Stimulated activated CD8-positive, alpha-beta memory T cell treated with anti-CD3 and anti-CD28 coated beads, Interleukin-12 subunit alpha, Interleukin-12 subunit beta, amount 100 ng/mL, for 1 hour (primary cell): ENCODE data around the gene OR10A5.
"Not testable (repeated sequence)": the region's sequence is repeated elsewhere in the genome, so short reads cannot be mapped to it uniquely, and the experiment has no call there.

Experiments
- DNase-seq: peaks from one replicate; pipeline ENCODE4 v3.0.0-alpha.2; 2020; ENCODE audit warnings: low read depth

Gene OR10A5, protein sequence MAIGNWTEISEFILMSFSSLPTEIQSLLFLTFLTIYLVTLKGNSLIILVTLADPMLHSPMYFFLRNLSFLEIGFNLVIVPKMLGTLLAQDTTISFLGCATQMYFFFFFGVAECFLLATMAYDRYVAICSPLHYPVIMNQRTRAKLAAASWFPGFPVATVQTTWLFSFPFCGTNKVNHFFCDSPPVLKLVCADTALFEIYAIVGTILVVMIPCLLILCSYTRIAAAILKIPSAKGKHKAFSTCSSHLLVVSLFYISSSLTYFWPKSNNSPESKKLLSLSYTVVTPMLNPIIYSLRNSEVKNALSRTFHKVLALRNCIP

DNA sequence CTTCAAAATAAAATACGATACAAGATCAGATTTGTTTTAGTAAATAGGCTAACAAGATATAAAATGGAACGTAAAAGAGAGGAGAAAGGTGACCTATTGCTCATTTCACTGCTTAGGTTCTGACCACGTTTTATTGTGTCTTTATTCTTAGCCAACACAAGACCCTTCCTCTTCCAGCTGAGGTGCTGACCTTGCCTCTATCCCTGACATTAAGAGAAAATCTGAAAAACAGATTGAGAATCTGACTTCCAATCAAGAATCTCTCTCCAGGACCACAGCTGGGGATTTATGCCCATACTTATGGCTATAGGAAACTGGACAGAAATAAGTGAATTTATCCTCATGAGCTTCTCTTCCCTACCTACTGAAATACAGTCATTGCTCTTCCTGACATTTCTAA is at the start of gene OR10A5:
OR10A5 (plus strand) TSS at position 301 of the 400 bp plus-strand sequence; CDS start at position 301, 0 bp downstream.
- no peak for DNase-seq

DNA sequence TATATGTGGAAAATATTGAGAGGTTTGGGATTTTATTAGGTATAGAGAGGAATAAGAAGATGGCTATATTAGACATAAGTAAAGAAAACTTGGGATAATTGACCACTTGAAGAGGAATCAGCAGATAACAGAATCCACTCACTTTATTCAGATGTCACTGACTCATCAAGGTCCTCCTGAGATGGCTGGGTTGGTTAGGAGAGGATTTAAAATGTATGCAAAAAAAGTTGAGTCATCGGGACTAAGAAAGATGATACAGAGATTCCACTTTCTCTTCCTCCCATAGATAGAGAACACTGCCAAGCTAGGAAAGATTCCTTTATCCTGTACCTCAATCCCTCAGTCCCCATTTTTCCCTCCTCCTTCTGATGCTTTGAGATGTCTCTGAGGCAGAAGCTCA is 46.1 kb upstream of the OR10A5 start, which contains the start of gene OR6A2:
OR6A2 (minus strand) TSS at position 288 of the 400 bp plus-strand sequence. CDS start 3,981 bp downstream, outside the sequence.
- DNase-seq, result no peak

DNA sequence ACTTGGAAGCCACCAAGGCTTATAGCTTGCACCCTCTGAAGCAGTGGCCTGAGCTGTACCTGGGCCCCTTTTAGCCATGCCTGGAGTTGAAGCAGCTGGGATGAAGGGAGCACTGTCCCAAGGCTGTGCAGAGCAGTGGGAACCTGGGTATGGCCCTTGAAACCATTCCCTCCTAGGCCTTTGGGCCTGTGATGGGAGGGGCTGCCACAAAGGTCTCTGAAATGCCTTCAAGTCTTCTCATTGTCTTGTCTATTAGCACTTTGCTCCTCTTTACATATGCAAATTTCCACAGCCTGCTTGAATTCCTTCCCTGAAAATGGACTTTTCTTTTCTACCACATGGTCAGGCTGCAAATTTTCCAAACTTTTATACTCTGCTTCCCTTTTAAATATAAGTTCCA is 44.4 kb upstream of the OR10A5 start:
- DNase-seq, result not testable (repeated sequence)

DNA sequence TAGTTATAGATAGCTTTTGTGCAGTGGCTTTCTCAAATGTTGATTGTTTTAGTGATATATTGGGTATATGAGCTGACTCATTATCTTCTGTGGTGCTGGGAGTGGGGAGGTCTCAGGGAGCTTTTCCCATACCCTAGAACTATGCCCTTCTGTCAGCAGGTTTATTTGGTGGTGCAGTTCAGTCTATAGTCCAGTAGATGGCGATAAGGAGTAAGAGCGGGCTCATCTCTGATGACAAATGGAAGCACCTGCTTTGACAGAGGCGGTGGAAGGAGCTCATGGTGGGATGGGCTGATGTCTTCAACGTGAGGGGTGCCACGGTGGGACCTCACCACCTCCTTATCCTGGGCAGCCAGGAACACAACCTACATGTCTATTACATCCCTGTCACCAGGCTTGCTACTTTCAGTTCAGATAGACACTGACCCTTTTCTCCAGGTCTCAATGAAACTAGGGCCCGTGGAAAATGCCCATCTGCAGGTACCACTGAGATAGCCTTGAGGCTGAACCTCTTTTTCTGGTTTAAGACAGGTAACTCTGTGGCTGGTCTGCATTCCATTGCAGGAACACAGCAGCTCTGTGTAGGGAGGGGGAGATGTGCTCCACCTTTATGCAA is 33.0 kb upstream of the OR10A5 start:
- DNase-seq, result peak; percentile 4

DNA sequence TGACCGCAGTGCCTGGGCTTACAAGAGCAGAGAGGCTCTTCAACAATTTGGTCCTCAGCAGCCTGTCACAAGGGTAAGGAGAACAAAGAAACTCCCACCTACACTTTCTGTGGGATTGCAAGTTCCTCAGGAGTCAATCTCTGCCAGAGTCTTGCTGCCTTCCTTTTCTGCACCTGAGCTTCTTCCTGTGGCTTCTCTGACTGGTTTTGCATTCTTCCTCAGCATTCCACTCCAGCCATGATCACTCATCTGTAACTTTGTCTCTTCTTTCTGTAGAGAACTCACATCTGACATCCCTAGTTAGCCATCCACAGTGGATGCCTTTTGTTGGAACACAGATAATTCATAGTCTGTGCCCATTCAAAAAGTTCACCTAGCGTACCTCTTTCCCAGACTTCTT is 31.8 kb upstream of the OR10A5 start:
- no peak for DNase-seq

DNA sequence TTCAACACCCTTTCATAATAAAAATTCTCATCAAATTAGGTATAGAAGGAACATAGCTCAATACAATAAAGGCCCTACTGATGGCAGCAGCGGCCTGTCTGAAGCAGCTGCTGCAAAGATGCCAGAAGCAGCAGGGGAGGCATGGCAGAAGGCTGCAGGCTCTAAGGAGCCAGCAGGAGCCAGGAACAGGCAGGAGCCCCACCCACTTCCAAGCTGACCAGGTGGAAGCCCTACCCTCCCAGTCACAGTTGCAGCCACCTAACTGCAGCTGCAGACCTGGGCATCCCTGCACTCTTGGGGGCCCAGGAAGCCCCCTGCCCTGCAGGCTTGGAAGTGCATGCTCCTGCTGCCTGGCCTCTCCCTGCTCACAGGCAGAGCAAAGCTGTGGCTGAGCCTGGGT is 27.8 kb upstream of the OR10A5 start:
- no peak for DNase-seq

DNA sequence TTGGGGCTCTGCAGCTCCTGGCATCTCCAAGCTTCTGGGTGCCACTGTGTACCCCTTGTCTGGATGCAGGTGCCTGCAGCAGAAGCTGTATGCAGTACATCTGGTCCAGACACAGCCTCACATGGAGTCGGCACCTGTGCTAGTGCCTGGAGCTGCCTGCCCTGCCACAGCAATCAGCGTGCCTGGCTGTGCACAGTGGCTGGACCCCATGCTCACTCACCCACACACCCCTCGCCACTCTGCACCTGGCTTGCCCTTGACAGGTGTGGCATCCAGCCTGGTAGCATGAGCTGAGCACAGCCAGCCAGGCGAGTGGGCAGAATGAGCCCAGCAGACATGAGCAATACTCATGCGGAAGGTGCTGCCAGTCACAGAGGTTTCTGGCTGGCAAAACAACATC is 26.5 kb upstream of the OR10A5 start:
- DNase-seq, result no peak

DNA sequence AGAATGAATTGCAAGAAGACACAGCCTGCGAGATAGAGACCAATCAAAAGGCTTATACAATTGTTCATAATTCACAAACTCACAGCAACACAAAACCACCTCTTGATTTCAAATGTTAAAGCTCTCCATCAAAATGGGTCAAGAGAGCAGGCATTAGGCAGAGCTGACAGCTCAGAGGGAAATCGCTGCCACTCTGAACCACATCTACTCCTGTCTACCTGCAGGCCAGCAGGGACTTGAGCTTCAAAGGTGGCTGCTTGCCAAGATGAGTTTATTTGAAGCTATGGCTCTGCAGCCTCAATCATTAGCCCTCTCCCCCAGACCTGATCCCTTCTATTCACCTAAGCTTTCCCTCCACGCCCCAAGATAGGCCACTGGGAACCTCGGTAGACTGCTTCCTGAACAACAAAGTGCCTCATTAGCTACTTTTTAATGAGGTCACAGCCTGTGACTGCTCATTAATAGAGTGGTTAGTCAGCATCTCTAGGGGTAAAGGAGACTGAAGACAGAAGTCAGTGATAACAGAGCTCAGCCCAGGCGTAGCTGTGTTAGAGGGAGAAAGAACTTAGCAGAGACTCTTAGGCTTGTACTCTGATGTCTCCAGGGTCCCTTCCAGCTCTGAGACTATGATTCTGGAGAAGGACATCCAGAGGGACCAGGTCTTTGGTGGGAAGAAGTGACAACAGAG is 21.2 kb upstream of the OR10A5 start:
- DNase-seq, result no peak

DNA sequence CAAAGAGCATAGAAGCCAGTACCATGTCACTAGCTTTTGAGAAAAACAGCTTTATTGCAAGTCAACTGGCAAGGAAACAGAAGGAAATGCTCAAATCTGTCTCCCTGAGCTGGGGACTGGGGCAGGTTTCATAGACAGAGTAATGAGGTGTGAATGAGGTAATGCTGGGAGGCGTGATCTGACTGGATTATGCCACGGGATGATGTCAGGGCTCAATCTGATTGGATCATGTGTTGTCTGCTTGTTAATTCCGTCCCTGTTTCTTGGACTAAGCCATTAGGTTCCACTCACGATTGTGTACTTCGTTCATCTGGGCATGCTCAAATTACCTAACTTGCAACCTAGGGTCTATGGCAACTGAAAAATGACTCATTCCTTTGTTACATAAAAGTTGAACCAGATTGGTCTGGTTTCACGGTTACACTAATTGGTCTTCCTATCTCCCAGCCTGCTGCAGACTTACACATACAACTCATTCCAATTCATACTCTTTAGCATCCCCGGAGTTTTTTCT is 20.2 kb upstream of the OR10A5 start:
- DNase-seq, result no peak

DNA sequence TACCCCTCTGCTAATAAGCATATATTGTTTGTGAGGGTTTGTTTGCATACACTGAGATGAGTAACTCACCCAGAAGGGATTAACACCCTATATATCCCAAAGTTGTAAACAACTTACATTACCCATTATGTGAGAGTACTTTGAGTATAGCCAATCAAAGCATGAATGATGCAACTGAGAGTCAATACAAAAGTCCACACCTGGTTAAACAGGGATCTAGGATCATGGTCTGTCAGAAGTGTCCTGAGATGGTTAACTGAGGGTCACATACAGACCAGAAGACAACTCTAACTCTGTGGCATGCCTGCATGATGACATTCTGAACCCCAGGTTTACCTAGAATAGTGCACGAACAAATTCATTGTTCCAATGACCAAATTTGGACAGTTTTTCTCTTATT is 17.4 kb upstream of the OR10A5 start:
- DNase-seq, result no peak

DNA sequence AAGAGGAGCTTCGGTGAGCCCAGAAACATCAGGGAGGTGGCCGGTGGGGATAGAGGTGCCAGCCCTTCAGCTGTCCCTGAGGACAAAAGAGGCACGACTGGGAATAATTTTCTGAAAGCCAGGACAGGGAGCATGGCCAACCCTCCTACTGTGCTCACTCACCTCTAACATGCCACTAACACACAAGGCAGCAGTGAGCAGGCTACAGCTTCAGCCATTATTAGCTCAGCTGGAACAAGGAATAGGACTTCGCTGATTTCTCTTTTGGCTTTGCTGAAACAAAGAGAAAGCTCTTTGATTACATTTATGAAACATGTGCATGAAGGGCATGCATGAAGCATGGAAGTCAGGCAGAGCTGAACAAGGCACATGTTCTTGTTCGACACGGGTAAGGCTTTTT is 12.1 kb upstream of the OR10A5 start:
- DNase-seq, result no peak

DNA sequence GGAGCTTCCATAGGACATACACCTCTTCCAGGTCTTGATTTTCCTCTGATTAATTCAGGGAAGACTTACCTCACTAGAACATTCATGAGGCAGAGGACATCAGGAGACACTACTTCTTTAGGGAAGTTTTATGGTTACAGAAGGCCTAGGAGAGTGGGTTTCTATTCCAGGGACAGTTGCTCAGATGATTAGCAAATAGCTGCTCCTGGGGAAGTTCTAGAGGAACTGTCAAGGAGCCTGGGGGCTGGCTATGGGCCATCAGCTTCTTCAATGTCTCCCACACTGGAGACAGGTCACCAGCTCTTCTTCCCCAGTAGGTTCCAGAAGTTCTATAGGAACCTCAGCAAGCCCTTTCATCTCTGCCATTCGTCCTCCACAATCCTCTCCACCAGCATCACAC is 11.5 kb upstream of the OR10A5 start:
- DNase-seq, result no peak

DNA sequence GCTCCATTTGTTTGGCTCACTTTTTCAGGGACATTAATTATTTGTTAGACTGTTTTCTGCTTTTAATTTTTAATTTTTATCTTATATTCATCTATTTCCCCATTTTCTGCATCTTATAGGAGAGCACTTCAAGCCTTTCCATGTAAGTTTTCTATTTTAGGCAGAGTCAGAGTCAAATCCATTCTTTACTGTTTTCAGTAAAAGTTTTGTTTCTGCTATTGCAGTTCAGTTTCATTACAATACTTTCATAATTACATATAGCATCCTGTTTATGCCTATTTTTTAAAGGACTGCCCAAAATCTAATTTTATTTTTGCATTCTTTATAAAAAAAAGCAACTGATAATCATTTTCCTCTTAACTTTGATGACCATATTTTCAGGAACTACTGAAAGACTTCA is 3.8 kb upstream of the OR10A5 start:
- DNase-seq, result no peak

DNA sequence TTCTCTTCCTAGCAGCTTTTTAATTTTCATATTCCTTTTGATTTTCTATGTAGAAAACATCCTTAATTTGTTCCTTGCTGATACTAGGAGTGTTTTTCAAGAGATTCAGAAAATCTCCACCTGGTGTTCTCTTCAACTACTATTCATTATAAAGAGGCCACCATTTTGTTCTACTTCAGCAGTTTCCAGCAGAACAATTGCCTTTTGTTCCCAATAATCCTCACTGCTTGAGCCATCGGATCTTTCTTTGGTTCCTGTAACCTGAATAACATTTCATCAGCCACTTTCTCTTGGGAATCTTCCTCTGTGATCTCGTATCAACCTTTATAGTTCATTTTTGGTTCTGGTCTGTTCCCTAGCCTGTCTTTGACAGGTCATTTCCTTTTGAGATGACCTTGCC is 1.8 kb upstream of the OR10A5 start:
- no peak for DNase-seq

DNA sequence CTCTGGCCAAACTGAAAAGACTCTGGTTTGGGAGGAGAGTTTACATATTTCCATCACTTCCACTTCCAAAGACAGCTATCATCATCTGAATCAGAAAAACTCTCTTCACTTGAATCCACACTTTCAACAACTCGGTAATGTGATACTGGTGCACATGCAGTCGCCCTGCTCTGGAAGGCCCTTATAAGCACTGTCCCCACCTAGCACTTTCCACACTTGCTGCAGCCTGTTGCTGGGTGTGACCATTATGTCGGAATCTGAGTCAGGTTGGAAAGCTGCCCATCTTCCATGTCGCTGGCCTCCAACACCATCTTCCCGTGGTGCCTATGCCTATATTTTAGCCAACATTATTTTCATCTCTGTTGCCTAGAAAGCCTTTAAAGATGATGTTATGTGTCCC is 1.1 kb upstream of the OR10A5 start:
- no peak for DNase-seq

DNA sequence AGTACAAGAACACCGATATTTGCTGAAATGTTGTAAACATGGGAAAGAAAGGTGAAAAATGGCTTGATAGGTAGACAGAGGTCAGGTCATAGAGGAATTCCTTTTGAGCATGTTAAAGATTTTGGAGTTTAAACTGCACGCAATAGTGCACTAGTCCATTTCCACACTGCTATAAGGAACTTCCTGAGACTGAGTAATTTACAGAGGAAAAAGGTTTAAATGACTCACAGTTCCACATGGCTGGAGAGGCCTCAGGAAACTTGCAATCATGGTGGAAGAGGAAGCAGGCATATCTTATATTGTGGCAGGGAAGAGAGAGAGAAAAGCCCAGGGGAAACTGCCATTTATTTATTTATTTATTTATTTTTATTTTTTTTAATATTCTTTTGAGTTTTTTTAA is 5.0 kb downstream of the OR10A5 start:
- no peak for DNase-seq

DNA sequence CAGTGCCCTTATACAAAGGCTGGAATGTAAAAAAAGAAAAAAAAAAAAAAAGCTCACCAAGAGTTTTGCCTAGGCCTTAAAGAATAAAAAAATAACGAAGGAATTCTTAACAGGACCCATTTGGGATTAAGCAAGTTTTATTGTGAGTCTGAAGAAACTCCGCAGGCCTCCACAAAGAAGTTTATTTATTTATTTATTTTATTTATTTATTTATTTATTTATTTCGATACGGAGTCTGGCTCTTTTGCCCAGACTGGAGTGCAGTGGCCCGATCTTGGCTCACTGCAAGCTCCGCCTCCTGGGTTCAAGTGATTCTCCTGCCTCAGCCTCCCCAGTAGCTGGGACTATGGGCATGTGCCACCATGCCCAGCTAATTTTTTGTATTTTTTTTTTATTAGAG is 9.3 kb downstream of the OR10A5 start:
- DNase-seq, result not testable (repeated sequence)

DNA sequence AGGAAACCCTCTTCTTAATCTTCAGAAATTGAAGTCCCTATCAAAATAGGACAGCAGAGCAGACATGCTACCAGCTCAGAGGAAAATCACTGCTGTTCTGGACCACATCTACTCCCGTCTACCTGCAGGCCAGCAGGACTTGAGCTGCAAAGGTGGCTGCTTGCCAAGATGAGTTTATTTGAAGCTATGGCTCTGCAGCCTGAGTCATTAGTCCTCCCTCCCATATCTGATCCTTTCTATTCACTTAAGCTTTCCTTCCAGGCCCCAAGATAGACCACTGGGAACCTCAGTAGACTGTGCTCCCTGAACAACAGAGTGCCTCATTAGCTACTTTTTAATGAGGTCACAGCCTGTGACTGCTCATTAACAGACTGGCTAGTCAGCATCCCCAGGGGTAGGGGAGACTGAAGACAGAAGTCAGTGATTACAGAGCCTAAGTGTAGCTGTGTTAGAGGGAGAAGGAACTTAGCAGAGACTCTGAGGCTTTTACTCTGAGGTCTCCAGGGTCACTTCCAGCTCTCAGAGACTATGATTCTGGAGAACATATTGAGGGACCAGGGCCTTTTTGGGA is 10.6 kb downstream of the OR10A5 start:
- no peak for DNase-seq

DNA sequence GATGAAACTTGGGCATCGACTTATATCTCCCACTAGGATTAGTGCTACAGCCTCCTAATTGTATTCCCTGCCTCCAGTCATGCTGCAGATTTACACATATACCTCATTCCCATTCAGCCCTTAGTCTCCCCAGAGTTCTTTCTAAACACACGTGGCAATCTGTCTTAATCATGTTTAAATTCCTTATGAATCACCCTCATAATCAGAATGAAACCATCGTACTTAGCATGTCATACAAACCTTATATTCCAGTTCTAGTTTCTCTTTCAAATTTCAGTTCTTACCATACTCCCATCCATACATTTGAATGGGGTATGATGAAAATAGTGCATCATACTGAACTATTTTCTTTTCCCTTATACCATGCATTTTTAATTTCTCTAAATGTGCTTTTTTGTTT is 11.4 kb downstream of the OR10A5 start:
- no peak for DNase-seq

DNA sequence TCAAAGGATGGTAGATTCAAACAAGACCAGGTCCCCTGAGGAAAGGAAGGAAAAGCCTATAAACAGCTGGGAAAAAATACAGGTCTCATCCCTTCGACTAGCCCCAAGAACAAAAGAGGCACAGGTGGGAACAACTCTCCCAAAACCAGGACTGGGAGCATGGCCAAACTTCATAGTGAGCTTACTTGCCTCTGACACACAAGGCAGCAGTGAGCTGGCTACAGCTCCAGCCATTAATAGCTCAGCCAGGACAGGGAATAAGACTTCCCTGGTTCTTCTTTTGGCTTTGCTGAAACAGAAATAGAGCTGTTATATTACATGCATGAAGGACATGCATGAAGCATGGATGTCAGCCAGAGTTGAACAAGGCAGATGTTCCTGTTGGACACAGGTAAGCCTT is 17.5 kb downstream of the OR10A5 start, which contains the start of gene OR10A2:
OR10A2 (plus strand) TSS at position 97 of the 400 bp plus-strand sequence. CDS start 6,698 bp downstream, outside the sequence.
- no peak for DNase-seq

DNA sequence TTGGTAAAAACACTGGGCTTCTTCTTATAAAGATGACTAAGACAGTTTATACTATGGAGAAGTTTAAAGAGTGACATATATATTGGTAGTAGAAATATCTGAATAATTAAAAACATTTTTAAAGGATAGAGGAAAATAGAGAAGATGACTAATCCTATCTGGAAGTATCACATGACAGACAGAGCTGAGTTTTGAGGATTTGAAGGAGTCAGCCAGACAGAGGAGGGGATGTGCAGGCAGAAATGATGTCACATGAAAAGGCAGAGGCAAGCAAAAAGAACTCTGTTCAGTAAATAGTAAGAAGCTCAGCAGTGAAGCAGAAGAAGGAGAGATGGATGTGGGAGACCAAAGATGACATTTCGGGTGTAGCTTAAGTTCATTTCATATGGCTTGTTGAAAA is 19.0 kb downstream of the OR10A5 start:
- DNase-seq, result no peak

DNA sequence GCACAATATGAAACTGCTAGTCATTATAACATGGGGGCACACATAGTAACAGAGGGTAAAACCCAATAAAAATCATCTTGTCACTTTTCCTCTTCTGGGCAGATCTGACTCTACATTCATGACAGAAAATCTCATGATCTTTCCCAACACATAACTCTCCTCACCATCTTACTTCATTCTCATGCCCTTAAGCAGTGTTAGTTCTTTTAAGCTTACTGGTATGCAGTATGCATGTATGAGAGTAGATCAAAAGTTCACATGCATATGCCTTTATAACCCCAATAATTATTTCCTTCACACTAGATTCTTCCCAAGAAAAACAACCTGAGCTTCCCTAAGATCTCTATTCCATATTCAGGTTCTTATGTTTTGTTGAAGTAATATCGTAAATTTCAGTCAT is 25.8 kb downstream of the OR10A5 start:
- no peak for DNase-seq

DNA sequence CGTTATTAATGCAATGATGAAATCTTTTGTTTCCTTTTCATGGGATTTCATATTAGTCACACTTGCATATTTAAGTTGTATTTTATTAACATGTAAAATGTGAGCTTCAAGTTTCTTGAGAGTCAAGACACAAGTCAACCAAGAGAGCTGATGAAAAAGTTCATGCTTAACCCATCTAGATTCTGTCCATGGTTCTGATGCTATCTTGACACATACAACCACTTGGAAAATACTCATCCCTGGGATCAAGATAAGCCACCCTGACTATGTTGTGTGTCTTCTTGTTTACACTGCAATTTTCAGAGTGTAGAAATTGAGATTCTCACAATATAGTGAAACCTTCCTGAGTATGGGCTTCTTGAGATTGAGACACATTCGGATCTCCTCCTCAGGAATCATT is 30.3 kb downstream of the OR10A5 start:
- no peak for DNase-seq
